A549 (cell line): Measurements from ENCODE around the gene CCT5. TPM values are rescaled to one million over a fixed set of nuclear protein-coding genes. Genes with fewer than 3 reads are reported as not detected.

Experiments
- ATAC-seq, 2 experiments: fragments of 200-7000 bp in 1 of 2; fragments of >200 bp in 1 of 2; cut with Nextera tagmentation in 1 of 2; cut with Tn5 transposase in 1 of 2; 3 replicates each; pipeline versions ENCODE4 v1.8.0 to v1.9.1; 2018 to 2020; ENCODE audit warnings: mild to moderate bottlenecking in 1 of 2, moderate library complexity in 1 of 2
- CTCF ChIA-PET: fragments of 300-600 bp; sonication (Branson Sonifier 250); formaldehyde crosslinking; extraction: SDS; loops from one replicate; lab custom pipeline; 2021; ENCODE audit warnings: antibody characterized with exemption, inconsistent platforms; lab: Yijun Ruan, JAX
- POLR2A ChIA-PET: fragments of 350-600 bp; formaldehyde crosslinking; extraction: SDS; loops from one replicate; lab custom pipeline; 2021; ENCODE audit warnings: antibody characterized with exemption, inconsistent platforms; lab: Yijun Ruan, JAX
- DNase-seq, 2 experiments: peaks; one replicate each; pipeline versions ENCODE4 v3.0.0 to v3.0.0-alpha.2; 2011 to 2016; ENCODE audit warnings: low read depth in 1 of 2, low spot score in 1 of 2
- FAIRE-seq: peaks from 2 replicates; lab custom pipeline; 2011; peaks lifted over from hg19 to GRCh38; lab: Jason Lieb, UNC
- H3K27ac ChIP-seq, 2 experiments: fragments of >200 bp; sonication (Bioruptor Twin); formaldehyde crosslinking; 3 replicates each; pipeline ENCODE4 v1.5.1; 2016 to 2017
- H3K4me1 ChIP-seq: fragments of >200 bp; sonication (Bioruptor Twin); formaldehyde crosslinking; 3 replicates; pipeline ENCODE4 v1.6.1; 2016
- H3K4me2 ChIP-seq: fragments of >200 bp; sonication (Bioruptor Twin); formaldehyde crosslinking; 3 replicates; pipeline ENCODE4 v1.6.1; 2016
- H3K4me3 ChIP-seq: fragments of >200 bp; sonication (Bioruptor Twin); formaldehyde crosslinking; 3 replicates; pipeline ENCODE4 v1.5.1; 2016
- H3K9me3 ChIP-seq: fragments of >200 bp; sonication (Bioruptor Twin); formaldehyde crosslinking; 3 replicates; pipeline ENCODE4 v1.6.1; 2016
- E2F6 ChIP-seq: IDR thresholded peaks from 2 replicates; pipeline ENCODE4 v1.6.1; 2012; ENCODE audit warnings: low read depth, borderline replicate concordance
- GATA3 ChIP-seq: IDR thresholded peaks from 2 replicates; pipeline ENCODE4 v1.6.1; 2012; ENCODE audit warnings: borderline replicate concordance
- HEYL ChIP-seq: fragments of 250-450 bp; sonication (Bioruptor Pico); IDR thresholded peaks from 2 replicates; pipeline ENCODE4 v1.8.0; 2021; ENCODE audit warnings: mild to moderate bottlenecking, moderate library complexity
- HOXA7 ChIP-seq: fragments of 250-450 bp; sonication (Bioruptor Pico); IDR thresholded peaks from 2 replicates; pipeline ENCODE4 v1.5.0; 2020; ENCODE audit warnings: mild to moderate bottlenecking, moderate library complexity
- HOXB5 ChIP-seq: fragments of 250-450 bp; sonication (Bioruptor Pico); IDR thresholded peaks from 2 replicates; pipeline ENCODE4 v1.5.0; 2020; ENCODE audit warnings: mild to moderate bottlenecking, moderate library complexity
- JUNB ChIP-seq: fragments of >200 bp; sonication (Bioruptor Twin); formaldehyde crosslinking; IDR thresholded peaks from 2 replicates; pipeline ENCODE4 v1.6.1; 2016
- MAZ ChIP-seq: fragments of 150-350 bp; IDR thresholded peaks from 2 replicates; pipeline ENCODE4 v1.6.1; 2014; ENCODE audit warnings: antibody characterized with exemption, low read depth, low read length, borderline replicate concordance
- NR3C1 ChIP-seq: fragments of >200 bp; sonication (Bioruptor Twin); formaldehyde crosslinking; IDR thresholded peaks from 3 replicates; pipeline ENCODE4 v1.6.1; 2017
- PBX3 ChIP-seq: IDR thresholded peaks from 2 replicates; pipeline ENCODE4 v1.6.1; 2012
- POLR2AphosphoS2 ChIP-seq: conservative IDR thresholded peaks from 2 replicates; pipeline ENCODE4 v1.6.1; 2012; ENCODE audit warnings: low read length, improper control_type of control experiment, inconsistent platforms
- RARB ChIP-seq: fragments of 250-450 bp; sonication (Bioruptor Pico); IDR thresholded peaks from 2 replicates; pipeline ENCODE4 v1.8.0; 2021; ENCODE audit warnings: mild to moderate bottlenecking, moderate library complexity
- REST ChIP-seq: fragments of 200-600 bp; sonication (generic); IDR thresholded peaks from 2 replicates; pipeline ENCODE4 v1.6.1; 2016; ENCODE audit warnings: antibody characterized with exemption, mild to moderate bottlenecking, moderate library complexity
- RFX5 ChIP-seq: fragments of 450-650 bp; IDR thresholded peaks from 2 replicates; pipeline ENCODE4 v1.7.1; 2014; ENCODE audit warnings: antibody characterized with exemption, mild to moderate bottlenecking, moderate library complexity
- RNF2 ChIP-seq: fragments of 200-600 bp; sonication (generic); IDR thresholded peaks from 2 replicates; pipeline ENCODE4 v1.6.1; 2016; ENCODE audit warnings: low read depth, mild to moderate bottlenecking, antibody characterized with exemption, moderate library complexity, borderline replicate concordance
- TFCP2L1 ChIP-seq: fragments of 250-450 bp; sonication (Bioruptor Pico); IDR thresholded peaks from 2 replicates; pipeline ENCODE4 v1.5.0; 2021; ENCODE audit warnings: mild to moderate bottlenecking
- TP53 ChIP-seq: fragments of 250-450 bp; sonication (Bioruptor Pico); IDR thresholded peaks from 2 replicates; pipeline ENCODE4 v1.5.0; 2021; ENCODE audit warnings: mild to moderate bottlenecking, moderate library complexity
- ZNF302 ChIP-seq: fragments of 250-450 bp; sonication (Bioruptor Pico); IDR thresholded peaks from 2 replicates; pipeline ENCODE4 v1.9.0; 2021; ENCODE audit warnings: inconsistent platforms, mild to moderate bottlenecking, moderate library complexity
- WGBS: methylation state at CpG from one replicate; pipeline ENCODE4 v1.1.6; 2017; ENCODE audit errors: missing lambda C conversion rate; 5-methylcytosine and 5-hydroxymethylcytosine counted together
- polyA plus RNA-seq, 4 experiments: library from polyadenylated mRNA; depleted of rRNA in 3 of 4; stranded (reverse); fragments of >200 nt; fragmentation: RNase III in 1 of 4; extraction: RNeasy Plus Mini Kit Qiagen cat#74134 plus additional on column Dnase treatment in 1 of 4; gene quantifications; 2 replicates in 3 of 4; 3 replicates in 1 of 4; pipeline ENCODE4 v1.2.3, GENCODE V29; 2011 to 2017

The CCT5 gene
- polyA plus RNA-seq, 2 of the 4 experiments (the other 2 are of a cell fraction), result 730 to 858 TPM

GRCh38 chr5:10216107-10216506 lies 34.0 kb upstream of the CCT5 start:
- FAIRE-seq, result no peak
- H3K27ac ChIP-seq, result no peak overlapping the region
- no peaks in the 10 kb centered on the region for H3K4me1 ChIP-seq
- H3K9me3 ChIP-seq, result no peaks in the 10 kb centered on the region
- DNase-seq, result no peak
- H3K4me2 ChIP-seq, result no peak overlapping the region
- 81% methylated on average over 5 of the region's 5 CpGs for WGBS
- ChIA-PET CTCF (no interaction called here), POLR2A (no interaction called here)
- no peak overlapping the region for H3K4me3 ChIP-seq
- no peak for TF ChIP-seq HOXA7 (CRISPR knock-in tag)
- no peak for TF ChIP-seq E2F6
- no peak for TF ChIP-seq POLR2AphosphoS2
- TF ChIP-seq TFCP2L1 (CRISPR knock-in tag), result no peak
- no peak for TF ChIP-seq NR3C1
- TF ChIP-seq GATA3, result no peak
- no peak for TF ChIP-seq ZNF302
- TF ChIP-seq HOXB5, result no peak
- TF ChIP-seq RNF2, result no peak
- no peak for TF ChIP-seq TP53 (CRISPR knock-in tag)
- TF ChIP-seq PBX3, result no peak
- no peak for TF ChIP-seq HEYL (CRISPR knock-in tag)
- no peak for ATAC-seq

GRCh38 chr5:10218658-10219057 lies 31.4 kb upstream of the CCT5 start:
- FAIRE-seq (no peak), DNase-seq (no peak)

More at GRCh38 chr5:10218658-10219057, 31.4 kb upstream of the CCT5 start:
- ATAC-seq, result no peak
- CTCF ChIA-PET, result interaction anchor here (1.5 kb wide), 2 partner anchors 12 to 15 kb away, joined by 5 to 7 read pairs; no protein-coding TSS in a partner anchor
- Histone ChIP-seq H3K9me3 (no peaks in the 10 kb centered on the region), H3K27ac (no peak overlapping the region), H3K4me3 (no peak overlapping the region), H3K4me2 (no peak overlapping the region), H3K4me1 (no peaks in the 10 kb centered on the region)
- 85% methylated on average over 8 of the region's 8 CpGs for WGBS
- TF ChIP-seq TFCP2L1 (CRISPR knock-in tag) (no peak), RARB (CRISPR knock-in tag) (no peak), PBX3 (no peak), REST (no peak), MAZ (no peak), JUNB (no peak), RFX5 (no peak)
- POLR2A ChIA-PET, result no interaction called here
